Nephron (organoid): ENCODE results near the gene AK8.
A peak's percentile ranks its signal among the peaks of the same experiment; 100 is the strongest.

Experiments used
- H3K27ac Mint-ChIP-seq, 3 experiments: 2 replicates each; pipeline ENCODE4 v1.8.0; 2020; ENCODE audit warnings: mixed read lengths in 3 of 3, mild to moderate bottlenecking in 2 of 3, moderate library complexity in 1 of 3
- H3K27me3 Mint-ChIP-seq: 2 replicates; pipeline ENCODE4 v1.8.0; 2021; ENCODE audit warnings: low read depth, mild to moderate bottlenecking, moderate library complexity, mixed read lengths
- H3K36me3 Mint-ChIP-seq: 2 replicates; pipeline ENCODE4 v1.8.0; 2020; ENCODE audit warnings: low read depth, mixed read lengths
- H3K4me1 Mint-ChIP-seq: 2 replicates; pipeline ENCODE4 v1.8.0; 2020; ENCODE audit warnings: mixed read lengths
- H3K4me3 Mint-ChIP-seq, 3 experiments: 2 replicates each; pipeline ENCODE4 v1.8.0; 2020; ENCODE audit warnings: mild to moderate bottlenecking in 3 of 3, mixed read lengths in 3 of 3, moderate library complexity in 2 of 3
- H3K9me3 Mint-ChIP-seq: 2 replicates; pipeline ENCODE4 v1.8.0; 2020; ENCODE audit warnings: mixed read lengths
- TF ChIP-seq, protein P1 (sequence below), 3 experiments: fragments of 200-600 bp; sonication (generic); IDR thresholded peaks; one replicate each; pipeline ENCODE4 v1.5.0; 2021; ENCODE audit warnings: antibody characterized with exemption in 3 of 3; ENCODE audit not compliant: unreplicated experiment in 3 of 3

The AK8 gene

DNA sequence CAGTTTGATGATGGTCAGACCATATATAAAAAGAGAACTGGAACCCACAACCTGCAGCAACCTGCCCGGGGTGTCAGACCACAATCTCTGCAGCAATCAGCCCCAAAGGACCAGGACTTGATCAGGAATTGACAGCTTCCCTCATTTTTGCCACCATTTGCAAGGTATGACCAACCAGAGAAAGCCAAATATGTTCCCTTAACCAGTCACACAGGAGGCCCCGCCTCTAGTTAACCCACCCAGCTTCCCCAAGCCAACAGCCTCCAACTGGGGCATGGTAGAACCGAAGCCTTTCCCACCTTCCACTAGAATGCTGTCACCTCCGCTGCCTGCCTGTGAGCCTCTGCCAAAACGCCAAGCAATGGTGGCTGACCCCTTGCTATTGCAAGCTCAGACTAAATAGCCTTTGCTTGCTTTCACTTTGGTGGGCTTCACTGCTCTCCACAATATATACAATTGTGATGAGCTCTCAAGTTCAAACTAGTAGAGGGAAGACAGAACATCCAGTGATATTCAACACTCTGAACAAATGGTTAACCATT lies 86.3 kb downstream of the AK8 start:
- H3K4me1 Mint-ChIP-seq, result no peaks in the 10 kb centered on the region
- H3K27ac Mint-ChIP-seq, result no peak overlapping the region
- H3K36me3 Mint-ChIP-seq, result peaks cover 14% of the 10 kb centered on the region
- peaks cover 22% of the 10 kb centered on the region for H3K9me3 Mint-ChIP-seq
- H3K27me3 Mint-ChIP-seq, result peaks cover 26% of the 10 kb centered on the region
- TF ChIP-seq, protein P1, sequence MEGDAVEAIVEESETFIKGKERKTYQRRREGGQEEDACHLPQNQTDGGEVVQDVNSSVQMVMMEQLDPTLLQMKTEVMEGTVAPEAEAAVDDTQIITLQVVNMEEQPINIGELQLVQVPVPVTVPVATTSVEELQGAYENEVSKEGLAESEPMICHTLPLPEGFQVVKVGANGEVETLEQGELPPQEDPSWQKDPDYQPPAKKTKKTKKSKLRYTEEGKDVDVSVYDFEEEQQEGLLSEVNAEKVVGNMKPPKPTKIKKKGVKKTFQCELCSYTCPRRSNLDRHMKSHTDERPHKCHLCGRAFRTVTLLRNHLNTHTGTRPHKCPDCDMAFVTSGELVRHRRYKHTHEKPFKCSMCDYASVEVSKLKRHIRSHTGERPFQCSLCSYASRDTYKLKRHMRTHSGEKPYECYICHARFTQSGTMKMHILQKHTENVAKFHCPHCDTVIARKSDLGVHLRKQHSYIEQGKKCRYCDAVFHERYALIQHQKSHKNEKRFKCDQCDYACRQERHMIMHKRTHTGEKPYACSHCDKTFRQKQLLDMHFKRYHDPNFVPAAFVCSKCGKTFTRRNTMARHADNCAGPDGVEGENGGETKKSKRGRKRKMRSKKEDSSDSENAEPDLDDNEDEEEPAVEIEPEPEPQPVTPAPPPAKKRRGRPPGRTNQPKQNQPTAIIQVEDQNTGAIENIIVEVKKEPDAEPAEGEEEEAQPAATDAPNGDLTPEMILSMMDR (IDR thresholded peaks at IDR 0.05; ENCODE audit: unreplicated experiment in 3 of 3), result no peak
- H3K4me3 Mint-ChIP-seq, result no peak overlapping the region

- Mint-ChIP-seq H3K36me3 (peaks cover 14% of the 10 kb centered on the region), H3K9me3 (peaks cover 22% of the 10 kb centered on the region), H3K27me3 (peaks cover 22% of the 10 kb centered on the region), H3K27ac (no peak overlapping the region), H3K4me1 (no peaks in the 10 kb centered on the region), H3K4me3 (no peak overlapping the region)
- TF ChIP-seq, protein P1 (IDR thresholded peaks at IDR 0.05; ENCODE audit: unreplicated experiment in 3 of 3), result no peak
Measured at GRCh38 chr9:132789719-132790118, 88.4 kb downstream of the AK8 start.

DNA sequence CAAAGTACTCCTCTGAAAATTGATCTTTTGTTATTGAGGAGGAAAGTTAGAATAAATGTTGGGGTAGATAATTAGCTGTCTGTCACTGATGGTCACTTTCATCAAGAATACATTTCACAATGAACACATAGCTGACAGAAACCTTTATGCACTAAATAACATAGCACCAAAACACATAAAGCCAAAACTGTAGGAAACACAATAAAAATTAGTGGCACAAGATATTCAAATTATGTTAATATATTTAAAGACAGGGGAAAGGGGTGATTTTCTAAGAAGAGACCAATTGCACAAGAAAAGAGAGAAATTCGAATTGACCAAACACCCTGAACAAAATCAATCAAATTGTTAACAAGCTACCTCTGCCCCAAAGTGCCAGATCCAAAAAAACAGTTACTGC lies 89.7 kb downstream of the AK8 start:
- no peak overlapping the region for H3K4me3 Mint-ChIP-seq
- H3K9me3 Mint-ChIP-seq, result peaks cover 22% of the 10 kb centered on the region
- peaks cover 14% of the 10 kb centered on the region for H3K36me3 Mint-ChIP-seq
- H3K27me3 Mint-ChIP-seq, result peaks cover 13% of the 10 kb centered on the region
- TF ChIP-seq, protein P1 (IDR thresholded peaks at IDR 0.05; ENCODE audit: unreplicated experiment in 3 of 3), result no peak
- no peaks in the 10 kb centered on the region for H3K4me1 Mint-ChIP-seq
- H3K27ac Mint-ChIP-seq, result no peak overlapping the region

GRCh38 chr9:132787748-132788159 lies 90.3 kb downstream of the AK8 start:
- H3K36me3 Mint-ChIP-seq, result peaks cover 14% of the 10 kb centered on the region
- no peaks in the 10 kb centered on the region for H3K4me1 Mint-ChIP-seq
- H3K9me3 Mint-ChIP-seq, result peaks cover 22% of the 10 kb centered on the region
- H3K4me3 Mint-ChIP-seq, result no peak overlapping the region
- H3K27me3 Mint-ChIP-seq, result peaks cover 12% of the 10 kb centered on the region
- peak overlapping the region in 1 of 3 experiments; percentile 30 for H3K27ac Mint-ChIP-seq
- TF ChIP-seq, protein P1 (IDR thresholded peaks at IDR 0.05; ENCODE audit: unreplicated experiment in 3 of 3), result no peak

GRCh38 chr9:132784286-132784830 lies 93.7 kb downstream of the AK8 start:
- H3K4me3 Mint-ChIP-seq, result no peak overlapping the region

More at GRCh38 chr9:132784286-132784830, 93.7 kb downstream of the AK8 start:
- TF ChIP-seq, protein P1 (IDR thresholded peaks at IDR 0.05; ENCODE audit: unreplicated experiment in 3 of 3), result no peak
- Mint-ChIP-seq H3K27ac (no peak overlapping the region), H3K27me3 (peaks cover 5% of the 10 kb centered on the region), H3K4me1 (peaks cover 5% of the 10 kb centered on the region), H3K9me3 (peaks cover 17% of the 10 kb centered on the region), H3K36me3 (peaks cover 14% of the 10 kb centered on the region)
